ENCODE data around the gene TCERG1L.

DNA sequence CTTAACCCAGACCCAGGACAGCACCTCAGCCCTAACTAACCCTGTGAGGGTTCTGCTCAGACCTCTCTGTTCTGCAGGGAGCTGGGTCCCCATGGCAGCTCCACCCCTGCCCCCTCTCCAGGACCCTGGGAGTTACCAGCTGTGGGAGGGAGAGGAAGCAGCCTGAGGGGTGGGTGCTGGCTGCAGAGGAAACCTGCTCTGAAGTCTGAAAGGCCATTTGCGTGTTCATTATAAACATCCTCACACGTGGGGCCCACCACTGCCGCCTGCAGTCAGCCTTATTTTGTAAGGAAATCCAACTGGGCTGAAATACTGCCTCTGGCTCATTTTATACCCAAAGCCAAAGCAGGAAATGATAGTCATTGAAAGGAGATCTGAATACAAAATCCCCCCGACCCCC lies 195.7 kb downstream of the TCERG1L start:
- TF ChIP-seq, protein P1, sequence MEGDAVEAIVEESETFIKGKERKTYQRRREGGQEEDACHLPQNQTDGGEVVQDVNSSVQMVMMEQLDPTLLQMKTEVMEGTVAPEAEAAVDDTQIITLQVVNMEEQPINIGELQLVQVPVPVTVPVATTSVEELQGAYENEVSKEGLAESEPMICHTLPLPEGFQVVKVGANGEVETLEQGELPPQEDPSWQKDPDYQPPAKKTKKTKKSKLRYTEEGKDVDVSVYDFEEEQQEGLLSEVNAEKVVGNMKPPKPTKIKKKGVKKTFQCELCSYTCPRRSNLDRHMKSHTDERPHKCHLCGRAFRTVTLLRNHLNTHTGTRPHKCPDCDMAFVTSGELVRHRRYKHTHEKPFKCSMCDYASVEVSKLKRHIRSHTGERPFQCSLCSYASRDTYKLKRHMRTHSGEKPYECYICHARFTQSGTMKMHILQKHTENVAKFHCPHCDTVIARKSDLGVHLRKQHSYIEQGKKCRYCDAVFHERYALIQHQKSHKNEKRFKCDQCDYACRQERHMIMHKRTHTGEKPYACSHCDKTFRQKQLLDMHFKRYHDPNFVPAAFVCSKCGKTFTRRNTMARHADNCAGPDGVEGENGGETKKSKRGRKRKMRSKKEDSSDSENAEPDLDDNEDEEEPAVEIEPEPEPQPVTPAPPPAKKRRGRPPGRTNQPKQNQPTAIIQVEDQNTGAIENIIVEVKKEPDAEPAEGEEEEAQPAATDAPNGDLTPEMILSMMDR (IDR thresholded peaks at IDR 0.05): no peak
- TF ChIP-seq POLR2A (IDR thresholded peaks at IDR 0.05): no peak
